HG03280 (cell line): ENCODE results near the gene XPO6.
A peak's percentile ranks its signal among the peaks of the same experiment; 100 is the strongest.

Experiments
- ATAC-seq: cut with Tn5 transposase; IDR thresholded peaks from one replicate; pipeline ENCODE4 v1.9.1; 2021; ENCODE audit warnings: mild to moderate bottlenecking, moderate library complexity; ENCODE audit not compliant: unreplicated experiment

Gene XPO6

DNA sequence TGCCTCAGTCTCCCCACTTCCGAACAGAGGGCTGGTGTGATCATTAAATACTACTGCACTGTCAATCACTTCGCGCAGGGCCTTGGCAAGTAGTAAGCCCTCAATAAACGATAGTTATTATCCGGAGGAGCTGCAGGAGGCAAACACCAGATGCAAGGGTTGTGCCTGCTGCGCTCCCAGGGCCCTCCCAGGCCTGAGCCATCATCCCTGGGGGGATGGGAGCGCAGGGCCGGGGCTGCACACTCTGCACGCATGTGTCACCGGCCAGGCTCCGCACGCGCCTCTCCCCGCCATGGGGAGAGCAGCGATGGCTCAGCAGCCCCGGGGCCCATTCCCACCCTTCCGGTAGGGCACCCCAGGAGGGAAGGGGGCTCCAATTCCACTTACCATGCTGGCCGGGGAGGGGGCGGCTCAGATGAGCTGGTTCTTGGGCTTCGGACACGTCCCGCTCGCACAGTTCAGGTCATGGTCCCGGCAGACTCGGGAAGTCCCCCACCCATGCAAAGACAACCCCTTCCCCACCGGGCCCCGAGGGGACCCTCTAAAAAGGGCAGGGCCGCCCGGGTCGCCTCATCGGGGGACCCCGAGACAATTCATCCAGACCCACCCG lies 681 bp downstream of the XPO6 start:
- peak; percentile 38 for ATAC-seq

- ATAC-seq, result no peak
Measured at GRCh38 chr16:28210264-28210663, 1.5 kb downstream of the XPO6 start.

- ATAC-seq, result no peak
Measured at GRCh38 chr16:28208824-28209223, 2.9 kb downstream of the XPO6 start.

GRCh38 chr16:28208131-28208530 lies 3.6 kb downstream of the XPO6 start:
- ATAC-seq, result no peak

- no peak for ATAC-seq
Measured at GRCh38 chr16:28207399-28207798, 4.4 kb downstream of the XPO6 start.

- no peak for ATAC-seq
Measured at GRCh38 chr16:28205974-28206373, 5.8 kb downstream of the XPO6 start.

DNA sequence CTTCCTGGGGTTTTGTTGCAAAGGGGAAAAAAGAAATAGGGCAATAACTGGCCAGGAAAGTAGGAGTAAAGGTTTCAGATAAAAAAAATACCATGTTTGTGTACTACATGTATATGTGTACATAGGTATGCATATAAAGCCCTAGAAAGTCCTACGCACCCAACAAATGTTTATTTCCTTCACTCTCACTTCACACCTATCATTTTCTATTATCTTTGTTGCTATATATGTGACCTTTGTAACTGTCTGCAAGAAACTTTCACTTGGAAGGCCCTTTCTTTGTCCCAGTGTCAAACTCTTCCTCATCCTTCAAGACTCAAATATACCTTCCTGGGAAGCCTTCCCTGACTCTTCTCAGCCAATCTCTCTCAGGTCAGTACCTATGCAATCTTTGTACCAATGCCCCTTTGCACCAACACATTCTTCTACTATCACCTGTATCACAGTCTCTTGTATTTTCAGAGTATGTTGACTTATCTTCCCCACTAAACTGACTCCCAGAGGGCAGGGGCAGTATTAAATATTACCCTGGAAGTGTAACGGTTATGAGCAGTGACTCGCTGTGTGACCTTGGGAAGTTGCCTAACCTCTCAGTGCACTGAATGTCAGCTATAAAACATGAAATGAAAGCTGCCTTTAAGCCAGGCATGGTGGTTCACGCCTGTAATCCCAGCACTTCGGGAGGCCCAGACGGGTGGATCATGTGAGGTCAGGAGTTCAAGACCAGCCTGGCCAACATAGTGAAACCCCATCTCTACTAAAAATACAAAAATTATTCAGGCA lies 6.5 kb downstream of the XPO6 start:
- no peak for ATAC-seq

- ATAC-seq, result no peak
Measured at GRCh38 chr16:28204622-28205021, 7.1 kb downstream of the XPO6 start.

DNA sequence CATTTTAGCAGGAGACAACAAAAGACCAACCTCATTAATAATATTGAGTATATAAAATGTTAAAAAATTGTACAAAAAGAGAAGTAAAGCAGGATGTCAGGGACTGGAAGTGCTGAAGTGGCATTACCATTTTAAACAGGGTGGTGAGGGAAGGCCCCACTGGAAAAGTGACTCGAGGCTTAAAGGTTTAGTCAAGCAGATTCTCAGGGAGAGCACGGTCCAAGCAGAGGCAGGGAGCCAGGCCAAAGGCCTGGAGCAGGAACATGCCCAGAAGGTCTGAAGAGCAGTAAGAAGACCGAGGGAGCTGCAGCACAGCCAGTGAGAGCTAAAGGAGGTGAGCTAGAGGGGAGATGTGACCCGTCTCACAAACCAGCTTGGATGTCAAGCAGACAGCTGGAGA lies 7.6 kb downstream of the XPO6 start:
- no peak for ATAC-seq

DNA sequence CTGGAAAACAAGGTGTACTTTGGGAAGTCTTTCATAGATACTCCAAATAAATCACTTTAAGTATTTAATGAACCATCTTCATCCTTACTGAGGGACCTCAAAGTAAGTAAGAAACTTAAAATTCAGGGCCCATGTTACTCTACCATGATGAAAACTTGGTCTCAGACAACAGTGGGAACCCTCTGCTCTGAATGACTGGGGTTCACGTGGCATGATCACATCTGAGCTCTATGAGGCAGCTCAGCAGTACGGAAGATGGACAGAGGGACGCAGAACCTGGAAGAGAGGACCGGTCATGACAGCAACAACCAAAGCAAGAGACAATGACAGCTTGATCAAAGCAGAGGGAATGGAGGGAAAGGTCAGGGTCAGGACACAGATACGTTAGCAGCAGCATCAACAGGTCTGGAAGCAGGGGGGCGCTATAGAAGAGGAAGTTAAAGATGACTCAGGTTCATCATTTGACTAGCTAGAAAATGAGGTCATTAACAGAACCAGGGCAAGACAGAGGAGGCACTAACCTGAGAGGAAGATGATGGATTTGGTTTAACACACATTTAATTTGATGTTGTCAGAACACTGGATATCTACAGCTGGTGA lies 9.5 kb downstream of the XPO6 start:
- ATAC-seq, result no peak

DNA sequence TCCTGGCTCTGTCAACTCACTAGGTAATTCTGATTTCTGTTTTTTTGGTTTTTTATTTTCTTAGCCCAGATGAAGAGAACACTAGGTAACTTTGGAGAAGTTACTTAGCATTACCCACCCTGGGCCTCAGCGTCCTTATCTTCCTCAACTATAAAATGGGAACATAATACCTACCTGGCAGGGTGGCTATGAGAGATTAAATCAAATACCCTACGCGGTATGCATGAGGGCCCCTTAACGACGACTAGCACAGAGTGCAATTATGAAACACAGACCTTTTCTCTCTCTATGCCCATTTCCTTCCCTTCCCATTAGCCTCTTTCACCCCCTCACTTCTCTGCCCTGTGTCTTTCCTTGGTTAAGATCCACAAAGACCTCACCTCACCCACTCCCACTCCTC lies 11.1 kb downstream of the XPO6 start:
- ATAC-seq, result no peak

- no peak for ATAC-seq
Measured at GRCh38 chr16:28196387-28196987, 15.3 kb downstream of the XPO6 start.

DNA sequence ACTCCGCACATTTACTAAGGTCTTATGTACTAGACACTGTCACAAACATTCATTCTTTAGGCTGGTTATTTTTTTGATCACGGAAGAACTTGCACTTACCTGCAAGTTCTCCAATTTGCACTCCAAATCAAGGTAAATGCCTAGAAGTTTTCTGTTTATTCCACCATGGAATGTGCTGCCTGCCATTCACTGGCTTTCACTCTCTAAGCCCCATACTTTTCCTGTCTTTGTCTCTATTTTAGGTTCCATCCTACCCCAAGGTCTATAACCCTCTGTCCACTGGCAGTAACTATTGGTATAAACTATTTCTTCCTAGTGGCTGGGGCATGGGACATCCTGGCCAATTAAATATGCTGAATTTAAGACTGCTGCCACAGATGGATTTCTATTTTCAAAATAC lies 15.9 kb downstream of the XPO6 start:
- ATAC-seq, result no peak

DNA sequence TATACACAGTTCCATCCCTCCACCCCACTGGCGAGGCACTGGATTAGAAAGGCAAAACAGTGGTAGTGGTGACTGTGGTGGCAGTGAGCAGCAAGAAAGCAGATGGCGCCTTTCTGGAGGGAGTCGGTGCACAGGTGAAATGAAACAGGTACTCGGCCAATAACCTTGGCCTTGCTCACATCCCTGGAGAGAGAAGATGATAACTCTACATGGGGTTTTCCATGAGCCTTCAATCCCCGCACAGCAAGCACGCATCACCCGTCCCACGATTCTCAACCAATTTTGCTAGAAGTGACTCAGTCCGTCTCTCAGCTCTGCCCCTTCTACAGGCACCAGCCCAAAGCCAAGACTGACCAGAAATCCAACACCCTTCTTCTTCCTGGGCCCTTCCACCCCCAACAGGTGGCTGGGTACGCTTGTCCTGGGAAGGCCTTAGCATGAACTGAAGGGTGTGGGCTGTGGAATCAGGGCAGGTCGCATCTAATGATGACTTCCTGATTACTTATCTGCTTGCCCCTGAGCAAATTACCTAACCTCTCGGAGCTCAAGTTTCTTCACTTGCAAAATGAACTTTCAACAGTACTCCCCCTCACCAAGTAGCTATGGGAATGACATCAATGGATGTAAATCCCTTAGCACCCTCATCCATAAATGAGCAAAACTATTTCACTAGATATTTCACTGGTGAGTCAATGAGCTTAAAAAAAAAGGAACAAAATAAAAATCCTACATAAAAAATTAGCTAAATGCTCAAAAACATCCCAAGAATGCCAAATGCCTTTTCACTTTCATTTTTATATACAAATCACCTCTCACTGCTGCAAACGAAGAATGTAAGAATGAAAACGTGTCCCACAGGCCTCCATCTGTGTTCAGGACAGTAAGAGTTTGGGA lies 18.0 kb downstream of the XPO6 start:
- ATAC-seq, result peak; percentile 18

GRCh38 chr16:28192806-28193529 lies 18.8 kb downstream of the XPO6 start:
- ATAC-seq, result peak; percentile 67

- no peak for ATAC-seq
Measured at GRCh38 chr16:28191364-28191960, 20.3 kb downstream of the XPO6 start.

DNA sequence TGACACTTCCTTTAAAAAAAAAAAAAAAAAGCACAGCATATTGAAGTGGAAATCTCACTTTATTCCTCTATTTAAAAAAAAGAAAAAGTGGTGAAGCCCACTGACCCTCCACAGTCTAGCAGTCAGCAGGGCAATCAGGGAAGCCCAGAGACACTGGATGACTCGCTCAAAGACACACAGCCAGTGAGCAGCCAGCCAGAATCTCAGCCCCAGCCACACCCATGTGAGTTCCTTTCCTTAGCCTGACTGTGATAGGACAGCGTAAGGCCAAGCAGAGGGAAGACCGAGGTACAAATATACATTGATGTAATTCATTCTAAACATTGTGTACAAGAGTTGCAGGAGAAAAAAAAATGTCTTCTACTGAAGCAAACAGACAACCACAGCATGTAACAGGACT lies 22.5 kb downstream of the XPO6 start:
- no peak for ATAC-seq

- ATAC-seq, result peak; percentile 52
Measured at GRCh38 chr16:28188085-28188916, 23.5 kb downstream of the XPO6 start.

GRCh38 chr16:28187595-28188004 lies 24.2 kb downstream of the XPO6 start:
- peak; percentile 41 for ATAC-seq
